WI38 (cell line): ENCODE results near the gene KCNQ2.

Source experiments
- H3K4me3 ChIP-seq: 2 replicates; pipeline ENCODE4 v1.5.1; 2011; ENCODE audit warnings: low read depth, mild to moderate bottlenecking, control low read depth, low read length
- TF ChIP-seq, protein P1 (sequence below): IDR thresholded peaks from 2 replicates; pipeline ENCODE4 v1.5.1; 2012; ENCODE audit warnings: low read depth, mild to moderate bottlenecking, control low read depth, low read length

KCNQ2 gene

GRCh38 chr20:63411898-63412631, 60.4 kb downstream of the KCNQ2 start:
- H3K4me3 ChIP-seq, result no peak overlapping the region
- TF ChIP-seq, protein P1, sequence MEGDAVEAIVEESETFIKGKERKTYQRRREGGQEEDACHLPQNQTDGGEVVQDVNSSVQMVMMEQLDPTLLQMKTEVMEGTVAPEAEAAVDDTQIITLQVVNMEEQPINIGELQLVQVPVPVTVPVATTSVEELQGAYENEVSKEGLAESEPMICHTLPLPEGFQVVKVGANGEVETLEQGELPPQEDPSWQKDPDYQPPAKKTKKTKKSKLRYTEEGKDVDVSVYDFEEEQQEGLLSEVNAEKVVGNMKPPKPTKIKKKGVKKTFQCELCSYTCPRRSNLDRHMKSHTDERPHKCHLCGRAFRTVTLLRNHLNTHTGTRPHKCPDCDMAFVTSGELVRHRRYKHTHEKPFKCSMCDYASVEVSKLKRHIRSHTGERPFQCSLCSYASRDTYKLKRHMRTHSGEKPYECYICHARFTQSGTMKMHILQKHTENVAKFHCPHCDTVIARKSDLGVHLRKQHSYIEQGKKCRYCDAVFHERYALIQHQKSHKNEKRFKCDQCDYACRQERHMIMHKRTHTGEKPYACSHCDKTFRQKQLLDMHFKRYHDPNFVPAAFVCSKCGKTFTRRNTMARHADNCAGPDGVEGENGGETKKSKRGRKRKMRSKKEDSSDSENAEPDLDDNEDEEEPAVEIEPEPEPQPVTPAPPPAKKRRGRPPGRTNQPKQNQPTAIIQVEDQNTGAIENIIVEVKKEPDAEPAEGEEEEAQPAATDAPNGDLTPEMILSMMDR, result no peak

GRCh38 chr20:63411151-63411897, 61.1 kb downstream of the KCNQ2 start:
- TF ChIP-seq, protein P1, result no peak
- no peak overlapping the region for H3K4me3 ChIP-seq

DNA sequence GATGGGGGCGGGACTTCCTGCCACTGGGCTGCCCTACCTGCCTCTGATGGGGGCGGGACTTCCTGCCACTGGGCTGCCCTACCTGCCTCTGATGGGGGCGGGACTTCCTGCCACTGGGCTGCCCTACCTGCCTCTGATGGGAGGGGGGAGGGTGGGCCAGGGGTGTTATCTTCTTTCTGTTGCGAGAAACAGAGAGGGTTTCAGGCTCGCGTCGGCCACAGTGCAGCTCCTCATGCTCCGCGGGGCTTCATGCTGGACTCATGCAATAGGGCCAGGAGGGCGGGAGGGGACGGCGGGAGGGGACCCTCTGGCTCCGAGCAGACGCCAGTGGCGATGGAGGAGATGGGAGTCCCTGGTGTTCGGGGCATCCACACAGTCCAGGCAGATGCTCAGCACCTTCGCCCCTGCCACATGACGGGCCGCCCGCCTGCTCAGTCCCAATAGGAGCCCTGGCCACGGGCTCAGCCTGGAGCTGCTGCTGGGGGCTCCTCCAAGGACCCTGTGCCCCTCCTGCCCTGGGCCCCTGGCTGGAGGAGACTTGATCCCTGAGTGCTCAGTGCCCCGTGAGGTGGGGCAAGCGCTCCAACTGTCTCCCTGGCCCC, 62.5 kb downstream of the KCNQ2 start:
- TF ChIP-seq, protein P1, result no peak
- H3K4me3 ChIP-seq, result no peak overlapping the region

- TF ChIP-seq, protein P1, result no peak
- H3K4me3 ChIP-seq, result no peak overlapping the region
Measured at GRCh38 chr20:63409066-63409833, 63.2 kb downstream of the KCNQ2 start.

- H3K4me3 ChIP-seq, result no peak overlapping the region
Measured at GRCh38 chr20:63408684-63409046, 63.8 kb downstream of the KCNQ2 start.

GRCh38 chr20:63407928-63408683, 64.3 kb downstream of the KCNQ2 start:
- H3K4me3 ChIP-seq, result no peak overlapping the region
- TF ChIP-seq, protein P1, result no peak

More at GRCh38 chr20:63408684-63409046, 63.8 kb downstream of the KCNQ2 start:
- TF ChIP-seq, protein P1, result no peak
